Kasumi-1 (cell line): Measurements from ENCODE around the gene KIAA1671.
"Not testable (repeated sequence)": the region's sequence is repeated elsewhere in the genome, so short reads cannot be mapped to it uniquely, and the experiment has no call there.

ENCODE experiments used
- DNase-seq, 2 experiments: peaks; one replicate each; lab custom pipeline; 2025; lab: John Stamatoyannopoulos, UW

Gene KIAA1671

DNA sequence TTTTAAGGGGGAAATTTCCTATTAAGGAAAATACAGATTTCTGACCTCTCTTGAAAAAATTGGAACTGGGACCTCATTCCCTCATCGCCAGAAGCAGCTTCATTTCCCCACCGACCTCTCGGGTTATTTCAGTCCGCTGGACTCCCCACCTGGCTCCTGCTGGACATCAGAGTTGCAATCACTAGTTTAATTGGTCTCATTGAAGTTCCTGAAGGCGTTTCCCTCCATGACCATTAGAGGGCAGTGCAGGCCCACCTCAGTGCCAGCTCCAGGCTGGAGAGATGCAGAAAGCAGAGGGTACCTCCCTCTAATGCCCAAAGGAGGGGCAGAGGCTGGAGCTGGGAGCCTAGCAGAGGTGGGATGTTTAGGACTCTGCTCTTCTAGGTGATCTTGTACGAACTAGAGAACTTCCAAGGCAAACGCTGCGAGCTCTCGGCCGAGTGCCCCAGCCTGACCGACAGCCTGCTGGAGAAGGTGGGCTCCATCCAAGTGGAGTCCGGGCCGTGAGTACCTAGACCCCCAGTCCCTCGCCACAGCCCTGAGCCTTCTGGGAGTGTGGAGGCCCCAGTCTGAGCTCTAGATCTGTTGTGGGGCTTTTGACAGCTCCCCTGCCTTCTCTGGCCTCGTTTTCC is 249.9 kb downstream of the KIAA1671 start:
- peak; percentile 34 to 51 for DNase-seq

DNA sequence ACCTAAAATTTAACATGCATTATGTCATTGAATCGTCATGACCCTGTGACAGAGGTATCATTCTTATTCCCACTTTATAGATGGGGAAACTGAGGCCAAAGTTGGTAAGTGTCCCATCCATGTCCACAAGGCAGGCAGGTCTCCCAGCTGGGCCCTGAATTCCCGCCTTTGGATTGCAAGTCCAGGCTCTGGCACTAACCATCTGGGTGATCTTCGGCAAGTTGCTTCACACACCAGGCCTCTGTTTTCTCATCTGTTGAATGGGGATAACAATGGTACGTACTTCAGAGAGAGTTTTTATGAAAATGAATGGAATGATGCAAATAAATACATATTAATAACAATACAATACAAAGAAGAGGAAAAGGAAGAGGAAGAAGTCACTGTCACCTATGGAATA is 250.6 kb downstream of the KIAA1671 start:
- no peak for DNase-seq

GRCh38 chr22:25204547-25204946 is 252.0 kb downstream of the KIAA1671 start:
- not testable (repeated sequence) for DNase-seq

DNA sequence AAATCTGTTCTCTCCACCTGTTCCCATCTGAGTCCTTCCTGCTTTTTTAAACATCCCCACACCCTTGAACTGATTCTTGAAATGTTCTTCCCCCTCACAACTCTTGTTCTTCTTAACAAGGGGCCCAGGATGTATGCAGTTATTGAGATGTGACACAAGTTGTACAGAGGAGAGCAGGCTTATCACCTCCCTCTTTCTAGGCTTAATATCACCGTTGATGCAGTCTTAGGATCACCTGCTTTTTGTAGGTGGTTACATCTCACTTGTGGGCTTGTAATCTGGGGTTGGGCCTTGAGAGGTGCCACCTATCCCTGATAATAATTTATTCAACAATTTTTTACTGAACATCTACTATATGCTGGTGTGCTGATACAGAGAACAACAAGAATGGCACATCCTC is 253.3 kb downstream of the KIAA1671 start:
- DNase-seq, result no peak

- no peak for DNase-seq
Measured at GRCh38 chr22:25206998-25207397, 254.5 kb downstream of the KIAA1671 start.

GRCh38 chr22:25207553-25208157 is 255.1 kb downstream of the KIAA1671 start:
- no peak for DNase-seq

- no peak for DNase-seq
Measured at GRCh38 chr22:25208328-25208727, 255.8 kb downstream of the KIAA1671 start.

- no peak for DNase-seq
Measured at GRCh38 chr22:25208743-25209505, 256.4 kb downstream of the KIAA1671 start.

DNA sequence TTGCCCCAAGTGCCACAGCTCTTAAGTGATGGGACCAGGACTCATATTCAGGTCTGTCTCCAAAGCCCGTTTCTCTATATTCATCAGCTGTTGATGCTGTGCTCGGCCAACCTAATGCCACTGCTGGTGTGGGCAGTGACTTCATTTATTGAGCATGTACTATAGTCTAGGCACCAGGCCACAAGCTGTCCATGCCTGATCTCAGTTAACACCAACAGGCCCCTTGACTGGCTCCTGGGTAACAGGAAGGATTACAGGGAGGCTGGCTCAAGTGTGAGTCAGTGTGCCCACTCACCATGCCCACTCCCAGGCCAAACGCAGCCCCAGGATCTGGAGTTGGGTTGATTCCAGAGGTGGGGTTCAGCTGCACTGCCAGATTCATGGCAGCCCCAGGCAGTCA is 258.3 kb downstream of the KIAA1671 start:
- no peak for DNase-seq

GRCh38 chr22:25212337-25212736 is 259.8 kb downstream of the KIAA1671 start:
- DNase-seq, result no peak

DNA sequence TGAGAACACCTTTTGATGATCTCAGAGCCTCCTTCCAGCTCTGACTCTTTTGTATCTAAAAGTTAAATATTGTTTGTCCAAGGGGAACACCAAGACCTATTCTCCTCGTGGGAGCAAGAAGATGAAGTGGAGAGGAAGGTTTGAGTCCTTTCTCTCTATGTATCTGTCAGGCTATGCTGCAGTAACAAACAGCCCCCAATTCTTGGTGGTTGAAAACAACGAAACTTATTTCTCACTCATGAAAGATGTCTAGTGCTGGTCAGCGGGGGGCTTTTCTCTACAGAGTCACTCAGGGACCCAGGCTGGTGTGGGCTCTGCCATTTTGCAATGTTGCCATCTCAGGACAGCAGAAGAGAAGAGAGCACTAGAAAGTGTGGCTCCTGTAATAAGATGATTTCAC is 260.7 kb downstream of the KIAA1671 start:
- no peak for DNase-seq

GRCh38 chr22:25216230-25216629 is 263.7 kb downstream of the KIAA1671 start:
- DNase-seq, result no peak

DNA sequence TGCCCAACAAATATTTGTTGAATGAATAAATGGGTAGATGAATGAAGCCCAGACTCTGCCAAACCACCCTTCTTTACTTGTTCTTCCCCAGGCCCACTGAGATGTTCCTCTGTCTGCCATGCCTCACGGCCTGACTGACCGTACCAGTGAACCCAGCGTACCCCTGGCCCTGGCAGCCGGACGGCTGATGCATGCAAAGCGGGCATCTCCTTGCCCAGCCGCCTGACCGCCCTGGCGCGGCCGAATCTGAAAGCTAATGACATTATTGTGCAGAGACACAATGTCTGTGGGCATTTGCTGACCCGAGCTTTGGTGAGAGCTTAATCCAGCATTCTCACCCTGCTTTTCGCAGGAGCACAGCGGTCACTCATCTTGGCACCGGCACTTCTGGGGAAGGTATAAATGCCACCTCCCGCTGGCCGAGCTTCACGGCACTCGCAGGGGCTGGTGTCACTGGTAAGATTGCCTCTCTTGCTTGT is 266.7 kb downstream of the KIAA1671 start, which contains the start of gene CRYBB2:
TSS of gene CRYBB2 (plus strand) at position 429 of the 479 bp plus-strand sequence. CDS start 1,791 bp downstream, outside the sequence.
- DNase-seq, result no peak

- no peak for DNase-seq
Measured at GRCh38 chr22:25219948-25220442, 267.5 kb downstream of the KIAA1671 start.

- no peak for DNase-seq
Measured at GRCh38 chr22:25221790-25222189, 269.3 kb downstream of the KIAA1671 start.

DNA sequence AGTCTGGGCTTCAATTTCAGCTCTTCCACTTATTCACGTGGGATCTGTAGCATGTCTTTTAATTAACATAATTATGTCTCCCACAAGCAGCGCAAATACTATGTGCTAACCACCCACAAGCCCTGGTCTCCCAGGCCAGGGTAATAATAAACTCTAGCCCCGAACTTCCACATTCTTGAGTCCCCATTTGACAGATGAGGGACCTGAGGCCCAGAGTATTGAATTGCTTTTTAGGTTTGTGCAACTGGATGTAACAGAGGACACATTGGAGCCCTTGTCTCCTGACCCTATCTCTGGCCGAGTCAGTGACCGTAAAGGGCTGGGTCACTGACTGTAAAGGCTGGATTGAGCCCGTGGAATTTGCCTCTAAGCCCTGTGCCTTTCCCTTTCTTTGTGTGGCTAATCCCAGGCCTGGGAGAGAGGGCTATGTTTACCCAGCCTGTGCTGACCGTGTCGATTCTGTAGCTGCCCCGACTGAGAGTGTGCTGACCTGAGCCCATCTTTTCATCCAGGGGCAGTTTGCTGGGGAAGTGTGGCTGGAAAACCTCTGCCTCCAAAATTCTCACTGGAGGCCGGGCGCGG is 270.8 kb downstream of the KIAA1671 start:
- DNase-seq, result no peak

DNA sequence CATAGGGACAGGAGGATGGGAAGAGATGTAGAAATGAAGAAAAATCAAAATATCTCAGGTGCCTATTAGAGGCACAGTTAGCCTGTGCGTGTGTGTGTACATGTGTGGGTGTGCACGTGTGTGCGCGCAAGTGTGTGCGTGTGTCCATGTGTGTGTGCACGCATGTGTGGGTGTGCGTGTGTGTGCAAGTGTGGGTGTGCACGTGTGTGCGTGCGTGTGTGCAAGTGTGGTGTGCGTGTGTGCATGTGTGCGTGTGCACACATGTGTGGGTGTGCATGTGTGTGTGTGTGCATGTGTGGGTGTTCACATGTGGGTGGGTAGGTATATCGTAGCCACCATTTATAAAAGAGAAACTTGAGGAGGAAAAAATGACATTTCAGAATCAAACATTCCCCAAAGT is 276.3 kb downstream of the KIAA1671 start:
- no peak for DNase-seq

DNA sequence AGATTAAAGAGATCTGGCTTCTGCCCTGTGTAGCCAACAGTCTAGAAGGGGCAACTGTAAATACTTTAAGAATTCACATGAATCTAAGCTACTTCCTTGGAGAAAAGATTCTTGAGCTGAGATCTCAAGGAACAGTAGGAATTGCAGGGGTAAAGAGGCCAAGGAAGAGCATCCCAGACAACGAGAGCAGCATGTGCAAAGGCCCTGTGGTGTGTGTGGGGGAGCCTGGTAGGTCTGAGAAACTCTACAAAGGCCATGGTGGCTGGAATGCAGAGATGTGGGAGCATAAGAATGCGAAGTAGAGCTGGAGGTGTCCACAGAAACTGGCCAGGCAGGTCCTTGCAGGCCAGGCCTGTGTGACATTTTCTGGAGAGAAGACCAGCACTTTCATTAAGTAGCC is 278.2 kb downstream of the KIAA1671 start:
- DNase-seq, result not testable (repeated sequence)

GRCh38 chr22:25232301-25232700 is 279.8 kb downstream of the KIAA1671 start:
- no peak for DNase-seq

DNA sequence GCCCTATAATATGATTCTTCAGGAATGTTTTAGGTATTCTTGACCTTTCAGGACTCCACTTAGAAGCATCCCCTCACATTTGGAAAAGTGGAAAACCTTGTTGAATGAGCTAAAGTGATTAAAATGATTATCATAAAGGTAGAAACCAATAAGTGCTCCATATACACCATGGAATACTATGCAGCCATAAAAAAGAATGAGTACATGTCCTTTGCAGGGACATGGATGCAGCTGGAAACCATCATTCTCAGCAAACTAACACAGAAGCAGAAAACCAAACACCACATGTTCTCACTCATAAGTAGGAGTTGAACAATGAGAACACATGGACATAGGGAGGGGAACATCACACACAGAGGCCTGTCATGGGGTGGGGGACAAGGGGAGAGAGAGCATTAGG is 281.2 kb downstream of the KIAA1671 start:
- not testable (repeated sequence) for DNase-seq

- peak; percentile 47 to 62 for DNase-seq
Measured at GRCh38 chr22:25235547-25236290, 283.2 kb downstream of the KIAA1671 start.

DNA sequence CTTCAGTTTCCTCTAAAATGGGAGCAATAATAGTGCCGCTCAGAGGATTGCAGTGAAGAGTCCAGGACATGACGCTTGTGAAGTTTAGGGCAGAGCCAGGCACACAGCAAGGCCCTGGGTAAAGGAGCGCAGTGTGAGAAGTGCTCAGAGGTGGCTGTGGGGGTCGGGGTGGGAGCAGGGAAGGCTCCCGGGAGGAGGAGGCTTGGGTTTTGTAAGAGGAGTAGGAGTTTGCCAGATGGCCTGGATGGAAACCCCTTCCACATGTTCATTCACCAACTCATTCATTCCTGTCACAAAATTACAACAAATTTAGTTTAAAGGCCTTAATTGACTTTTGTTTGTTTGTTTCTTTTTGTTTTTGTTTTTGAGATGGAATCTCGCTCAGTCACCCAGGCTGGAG is 283.9 kb downstream of the KIAA1671 start:
- no peak for DNase-seq
